HG03571 (cell line): ENCODE measurements around the gene PRAMEF8.
"Not testable (repeated sequence)": the region's sequence is repeated elsewhere in the genome, so short reads cannot be mapped to it uniquely, and the experiment has no call there.

Experiments
- ATAC-seq: cut with Tn5 transposase; IDR thresholded peaks from one replicate; pipeline ENCODE4 v1.9.1; 2021; ENCODE audit not compliant: unreplicated experiment

Gene PRAMEF8

DNA sequence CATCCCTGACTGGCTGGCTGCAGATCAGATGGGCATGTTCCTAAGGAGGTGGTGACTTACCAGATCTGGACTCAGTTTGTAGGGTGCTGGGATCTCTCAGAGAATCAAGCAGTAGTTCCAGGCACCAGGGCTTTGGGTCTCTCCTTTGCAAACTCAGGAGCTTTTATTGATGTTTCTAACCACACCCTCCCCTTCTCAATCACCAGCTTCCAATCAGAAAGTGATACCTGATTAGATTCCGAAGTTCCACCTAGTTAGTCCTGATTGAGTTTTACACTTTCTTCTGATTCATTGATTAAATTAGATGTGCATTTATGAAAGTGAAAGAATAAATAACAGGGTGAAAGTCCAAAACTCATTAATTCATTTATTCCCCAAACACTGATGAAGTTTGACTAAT, at the start of gene PRAMEF8:
TSS of gene PRAMEF8 (minus strand) at position 101 of the 400 bp plus-strand sequence. CDS start 1,046 bp downstream, outside the sequence.
- ATAC-seq = not testable (repeated sequence)

DNA sequence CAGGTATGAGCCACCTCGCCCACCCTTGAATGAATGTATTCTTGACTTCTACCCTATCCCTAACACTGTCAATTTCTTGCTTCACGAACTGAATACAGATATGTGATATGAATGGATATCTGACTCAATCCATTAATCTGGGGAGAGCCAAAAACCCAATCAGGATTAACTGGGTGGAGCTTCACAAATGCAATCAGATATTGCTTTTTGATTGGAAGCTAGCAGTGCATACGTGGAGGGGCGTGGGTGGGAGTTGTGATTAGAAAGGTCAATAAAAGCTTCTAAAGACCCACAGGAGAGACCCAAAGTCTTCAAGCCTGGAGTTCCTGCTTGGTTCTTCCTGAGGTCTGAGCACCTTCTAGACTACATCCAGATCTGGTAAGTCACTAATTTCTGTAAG, 30.3 kb upstream of the PRAMEF8 start, which contains the start of gene PRAMEF15:
TSS of gene PRAMEF15 (plus strand) at position 301 of the 400 bp plus-strand sequence. CDS start 2,827 bp downstream, outside the sequence.
- not testable (repeated sequence) for ATAC-seq

DNA sequence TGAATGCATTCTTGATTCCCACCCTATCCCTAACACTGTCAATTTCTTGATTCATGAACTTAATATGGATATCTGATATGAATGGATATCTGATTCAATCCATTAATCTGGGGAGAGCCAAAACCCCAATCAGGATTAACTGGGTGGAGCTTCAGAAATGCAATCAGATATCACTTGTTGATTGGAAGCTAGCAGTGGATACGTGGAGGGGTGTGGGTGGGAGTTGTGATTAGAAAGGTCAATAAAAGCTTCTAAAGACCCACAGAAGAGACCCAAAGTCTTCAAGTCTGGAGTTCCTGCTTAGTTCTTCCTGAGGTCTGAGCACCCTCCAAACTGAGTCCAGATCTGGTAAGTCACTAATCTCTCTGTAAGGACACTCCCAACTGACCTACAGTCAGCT, 18.3 kb upstream of the PRAMEF8 start, which contains the start of gene PRAMEF33:
TSS of gene PRAMEF33 (plus strand) at position 301 of the 400 bp plus-strand sequence. CDS start 2,416 bp downstream, outside the sequence.
- not testable (repeated sequence) for ATAC-seq

DNA sequence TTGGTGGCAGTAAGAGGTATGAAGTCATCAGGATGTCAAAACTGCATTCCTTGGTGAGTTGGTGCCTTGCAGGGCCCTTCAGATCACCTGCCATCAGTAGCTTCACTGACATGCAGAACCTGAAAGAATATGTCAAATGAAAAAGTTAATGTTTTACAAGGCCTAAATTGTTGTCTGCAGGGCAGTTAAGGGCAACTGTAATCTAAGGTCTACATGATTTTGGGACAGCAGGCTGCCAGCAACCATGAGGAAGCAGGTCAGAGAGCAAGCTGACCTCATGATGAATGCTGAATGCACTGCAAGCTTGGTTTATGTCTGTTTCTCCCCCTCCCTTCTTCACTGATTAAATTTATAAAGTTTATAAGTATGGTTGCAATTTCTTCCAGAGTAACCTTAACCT, 17.3 kb upstream of the PRAMEF8 start:
- not testable (repeated sequence) for ATAC-seq

DNA sequence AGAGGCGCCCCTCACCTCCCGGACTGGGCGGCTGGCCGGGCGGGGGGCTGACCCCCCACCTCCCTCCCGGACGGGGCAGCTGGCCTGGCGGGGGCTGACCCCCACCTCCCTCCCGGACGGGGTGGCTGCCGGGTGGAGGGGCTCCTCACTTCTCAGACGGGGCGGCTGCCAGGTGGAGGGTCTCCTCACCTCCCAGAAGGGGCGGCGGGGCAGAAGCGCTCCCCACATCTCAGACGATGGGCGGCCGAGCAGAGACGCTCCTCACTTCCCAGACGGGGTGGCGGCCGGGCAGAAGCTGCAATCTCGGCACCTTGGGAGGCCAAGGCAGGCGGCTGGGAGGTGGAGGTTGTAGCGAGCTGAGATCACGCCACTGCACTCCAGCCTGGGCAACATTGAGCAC, 13.8 kb upstream of the PRAMEF8 start:
- ATAC-seq = not testable (repeated sequence)

DNA sequence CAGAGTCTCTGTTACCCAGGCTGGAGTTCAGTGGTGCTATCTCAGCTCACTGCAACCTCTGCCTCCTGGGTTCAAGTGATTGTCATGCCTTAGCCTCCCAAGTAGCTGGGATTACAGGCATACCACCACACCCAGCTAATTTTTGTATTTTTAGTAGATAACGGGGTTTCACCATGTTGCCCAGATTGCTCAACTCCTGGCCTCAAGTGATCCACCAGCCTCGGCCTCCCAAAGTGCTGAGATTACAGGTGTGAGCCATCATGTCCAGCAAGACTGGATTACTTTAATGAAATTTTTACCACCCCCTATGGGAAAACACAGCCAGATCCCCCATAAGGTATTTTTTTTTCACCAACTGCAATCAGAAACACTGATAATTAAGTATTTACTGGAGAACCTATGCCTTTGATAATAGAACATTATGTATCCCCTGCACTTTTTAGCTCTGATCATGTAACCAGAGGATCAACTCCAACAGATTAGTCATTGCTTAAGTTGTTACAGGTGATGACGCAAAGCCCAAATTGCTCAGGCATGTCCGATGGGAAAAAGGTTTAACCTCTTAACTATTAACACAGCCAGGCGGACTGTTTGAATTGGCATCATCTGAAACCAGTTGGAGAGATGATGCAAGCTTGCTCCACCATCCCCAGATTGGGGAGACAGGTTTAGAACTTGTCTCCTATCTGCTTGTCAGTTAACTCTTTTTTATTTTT, 12.4 kb upstream of the PRAMEF8 start:
- ATAC-seq = not testable (repeated sequence)

DNA sequence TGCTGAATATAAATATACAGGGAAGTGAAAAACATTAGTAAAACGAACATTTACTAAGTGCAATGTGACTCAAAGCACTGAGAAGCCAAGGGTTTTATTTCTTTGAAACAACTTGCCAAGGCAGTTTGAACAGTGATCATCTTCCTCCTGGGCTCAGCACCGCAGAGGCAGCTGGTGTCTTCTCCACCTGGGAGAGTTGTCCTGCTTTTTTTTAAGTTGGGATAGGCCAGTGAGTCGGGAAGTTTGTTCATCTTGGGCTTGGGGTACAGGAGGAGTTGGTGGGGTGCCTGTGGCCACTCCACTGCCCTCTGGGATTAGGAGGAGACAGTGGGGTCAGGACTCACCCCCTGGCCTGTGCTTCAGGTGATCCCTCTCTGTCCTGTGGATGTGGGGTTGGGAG, 4.1 kb upstream of the PRAMEF8 start:
- not testable (repeated sequence) for ATAC-seq

DNA sequence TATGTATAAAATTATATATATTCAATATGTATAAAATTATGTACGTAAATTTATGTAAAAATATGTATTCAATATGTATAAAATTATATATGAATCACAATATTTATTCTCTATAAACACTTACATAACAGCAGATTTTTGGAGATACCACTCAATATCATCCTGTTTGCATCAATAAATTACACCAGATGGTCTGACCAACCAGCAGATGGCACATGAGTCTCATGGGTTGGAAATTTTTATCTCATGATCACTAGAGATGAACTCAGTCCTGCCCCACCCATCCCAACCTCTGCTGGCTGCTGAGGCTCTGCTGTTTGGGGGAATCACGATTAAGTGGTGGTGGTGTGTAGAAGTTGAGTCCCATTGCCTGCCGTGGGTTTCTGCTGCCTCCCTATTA, 5.3 kb downstream of the PRAMEF8 start:
- not testable (repeated sequence) for ATAC-seq

DNA sequence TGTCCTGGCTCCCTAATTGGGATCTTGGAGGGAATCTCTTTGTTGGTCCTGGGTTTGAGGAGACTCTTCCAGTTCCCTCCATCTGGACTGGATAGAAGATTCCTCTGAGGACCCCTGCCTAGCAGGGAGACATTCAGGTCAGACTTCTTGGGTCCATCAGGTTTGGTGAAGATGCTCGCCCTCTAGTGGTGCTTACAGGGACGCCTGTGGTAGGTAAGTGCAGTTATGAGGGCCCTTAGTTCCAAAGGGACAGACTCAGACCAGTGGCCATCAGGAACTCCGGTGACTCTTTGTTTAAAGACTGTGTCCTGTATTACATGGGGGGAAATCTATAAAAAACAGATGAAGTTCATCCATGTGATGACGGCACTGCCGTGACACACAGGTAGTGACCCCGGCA, 7.9 kb downstream of the PRAMEF8 start:
- not testable (repeated sequence) for ATAC-seq

DNA sequence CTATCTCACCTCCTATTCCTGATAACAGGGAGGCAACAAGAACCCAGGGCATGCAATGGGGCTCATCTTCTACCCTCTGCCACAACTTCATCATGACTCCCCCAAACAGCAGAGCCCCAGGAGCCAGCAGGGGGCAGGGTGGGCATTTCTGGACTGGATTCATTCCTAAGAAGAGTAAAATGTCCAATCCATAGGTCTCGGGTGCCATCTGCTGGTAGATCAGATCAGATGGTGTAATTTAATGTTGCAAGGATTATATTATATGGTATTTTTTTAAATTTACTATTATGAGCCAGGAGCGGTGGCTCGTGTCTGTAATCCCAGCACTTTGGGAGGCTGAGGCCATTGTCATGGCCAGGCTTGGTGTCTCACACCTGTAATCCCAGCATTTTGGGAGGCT, 19.8 kb downstream of the PRAMEF8 start:
- ATAC-seq = not testable (repeated sequence)

DNA sequence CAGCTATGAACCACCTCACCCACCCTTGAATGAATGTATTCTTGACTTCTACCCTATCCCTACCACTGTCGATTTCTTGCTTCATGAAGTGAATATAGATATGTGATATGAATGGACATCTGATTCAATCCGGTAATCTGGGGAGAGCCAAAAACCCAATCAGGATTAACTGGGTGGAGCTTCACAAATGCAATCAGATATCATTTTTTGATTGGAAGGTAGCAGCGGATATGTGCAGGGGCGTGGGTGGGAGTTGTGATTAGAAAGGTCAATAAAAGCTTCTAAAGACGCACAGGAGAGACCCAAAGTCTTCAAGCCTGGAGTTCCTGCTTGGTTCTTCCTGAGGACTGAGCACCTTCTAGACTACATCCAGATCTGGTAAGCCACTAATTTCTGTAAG, 31.0 kb downstream of the PRAMEF8 start, which contains the start of gene PRAMEF5:
TSS of gene PRAMEF5 (plus strand) at position 301 of the 400 bp plus-strand sequence. CDS start 5,071 bp downstream, outside the sequence.
- ATAC-seq = not testable (repeated sequence)

DNA sequence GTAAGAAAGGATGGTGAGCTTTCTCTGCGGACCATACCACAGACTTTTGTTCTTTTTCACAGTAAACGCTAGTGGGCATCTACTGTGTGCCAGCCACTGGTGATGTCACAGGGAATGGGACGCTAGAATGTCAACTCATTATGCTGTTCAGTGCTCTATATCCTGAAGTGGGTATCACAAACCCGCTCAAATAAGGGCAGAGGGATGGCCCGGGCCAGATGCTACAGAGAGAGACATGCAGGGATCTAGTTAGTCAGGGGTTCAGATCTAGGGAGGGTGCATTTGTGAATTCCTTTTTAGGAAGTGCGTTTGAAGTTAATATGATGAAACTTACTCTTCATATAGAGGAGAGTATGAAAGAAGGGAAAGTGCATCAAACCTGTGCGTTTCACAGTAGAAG, 37.8 kb downstream of the PRAMEF8 start:
- ATAC-seq = not testable (repeated sequence)

DNA sequence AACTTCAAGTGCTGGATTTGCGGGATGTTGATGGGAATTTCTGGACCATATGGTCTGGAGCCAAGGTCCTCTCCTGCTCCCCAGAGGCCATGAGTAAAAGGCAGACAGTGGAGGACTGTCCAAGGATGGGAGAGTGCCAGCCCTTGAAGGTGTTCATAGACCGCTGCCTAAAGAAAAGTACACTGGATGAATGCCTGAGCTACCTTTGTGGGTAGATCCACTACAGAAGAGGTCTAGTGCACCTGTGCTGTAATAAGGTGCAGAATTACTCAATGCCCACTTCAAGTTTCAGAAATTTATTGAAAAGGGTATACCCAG, 38.4 kb downstream of the PRAMEF8 start:
- ATAC-seq = not testable (repeated sequence)

DNA sequence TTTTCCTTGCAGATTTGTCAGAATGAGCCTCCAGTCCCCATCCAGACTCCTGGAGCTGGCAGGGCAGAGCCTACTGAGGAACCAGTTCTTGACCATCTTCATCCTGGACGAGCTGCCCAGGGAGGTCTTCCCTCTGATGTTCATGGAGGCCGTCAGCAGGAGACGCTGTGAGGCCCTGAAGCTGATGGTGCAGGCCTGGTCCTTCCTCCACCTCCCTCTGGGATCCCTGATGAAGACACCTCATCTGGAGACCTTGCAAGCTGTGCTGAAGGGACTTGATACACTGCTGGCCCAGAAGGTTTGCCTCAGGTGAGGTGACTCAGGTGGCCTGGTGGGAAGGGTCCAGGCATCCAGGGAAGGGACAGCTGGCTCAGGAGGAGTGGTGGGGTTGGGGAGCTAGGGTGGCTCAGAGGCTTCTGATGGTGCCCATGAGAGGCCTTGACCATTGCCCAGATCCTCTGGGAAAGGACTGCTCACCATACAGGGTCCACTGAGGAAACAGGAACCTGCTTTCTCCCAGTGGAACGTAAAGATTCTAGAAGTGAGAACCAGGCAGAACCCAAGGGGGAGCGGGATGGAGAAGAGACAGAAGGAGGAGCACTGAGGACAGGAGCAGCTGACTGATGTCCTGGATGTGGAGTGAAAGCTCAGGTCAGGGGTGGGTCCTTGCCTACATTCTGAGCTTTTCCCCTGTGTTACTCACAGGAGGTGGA, 38.9 kb downstream of the PRAMEF8 start:
- ATAC-seq = not testable (repeated sequence)

DNA sequence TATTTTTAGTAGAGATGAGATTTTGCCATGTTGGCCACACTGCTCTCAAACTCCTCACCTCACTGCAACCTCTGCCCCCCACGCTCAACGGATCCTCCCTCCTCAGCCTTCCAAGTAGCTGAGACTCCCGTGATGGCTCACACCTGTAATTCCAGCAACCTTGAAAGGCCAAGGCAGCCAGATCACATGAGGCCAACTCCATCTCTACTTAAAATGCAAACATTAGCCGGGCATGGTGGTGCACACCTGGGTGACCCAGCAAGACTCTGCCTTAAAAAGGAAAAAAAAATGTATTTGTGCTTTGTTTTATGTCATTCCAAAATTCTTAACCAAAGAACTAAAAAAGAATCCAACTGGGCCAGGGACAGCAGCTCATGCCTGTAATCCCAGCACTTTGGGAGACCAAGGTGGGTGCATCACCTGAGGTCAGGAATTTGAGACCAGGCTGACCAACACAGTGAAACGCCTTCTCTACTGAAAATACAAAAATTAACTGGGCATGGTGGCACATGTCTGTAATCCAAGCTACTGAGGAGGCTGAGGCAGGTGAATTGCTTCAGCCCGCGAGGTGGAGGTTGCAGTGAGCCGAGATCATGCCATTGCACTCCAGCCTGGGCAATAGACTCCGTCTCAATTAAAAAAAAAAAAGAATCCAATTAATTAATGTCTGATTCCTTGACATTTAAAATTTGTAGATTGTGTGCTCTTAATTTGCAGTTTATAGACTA, 41.2 kb downstream of the PRAMEF8 start:
- not testable (repeated sequence) for ATAC-seq

DNA sequence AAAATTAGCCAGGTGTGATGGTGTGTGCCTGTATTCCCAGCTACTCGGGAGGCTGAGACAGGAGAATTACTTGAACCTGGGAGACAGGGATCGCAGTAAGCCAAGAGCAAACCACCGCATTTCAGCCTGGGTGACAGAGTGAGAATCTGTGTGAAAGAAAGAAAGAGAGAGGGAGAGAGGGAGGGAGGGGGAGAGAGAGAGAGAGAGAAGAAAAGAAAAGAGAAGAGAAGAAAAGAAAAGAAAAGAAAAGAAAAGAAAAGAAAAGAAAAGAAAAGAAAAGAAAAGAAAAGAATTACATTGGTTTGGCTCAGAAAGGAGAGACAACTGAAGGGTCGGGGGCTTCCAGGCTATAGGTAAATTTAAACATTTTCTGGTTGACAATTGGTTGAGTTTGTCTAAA, 45.3 kb downstream of the PRAMEF8 start:
- ATAC-seq = not testable (repeated sequence)

DNA sequence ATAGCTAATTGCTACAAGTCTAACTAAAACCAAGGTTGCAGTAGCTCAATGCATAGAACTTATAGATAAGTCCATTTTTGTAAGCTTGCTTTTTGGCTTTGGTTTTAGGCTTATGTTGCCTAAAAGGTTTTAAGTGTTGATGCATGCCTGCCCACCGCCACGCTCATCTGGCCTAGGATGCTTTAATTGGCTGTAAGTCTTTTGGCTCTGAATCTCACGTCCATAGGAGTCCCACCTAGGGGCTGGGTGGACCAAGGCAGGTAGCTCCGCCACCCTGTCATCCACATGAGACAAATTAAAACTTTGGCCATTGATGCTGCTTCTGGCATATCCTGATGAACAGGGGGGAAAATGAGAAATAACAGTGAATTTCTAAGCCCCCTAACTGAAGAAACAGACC, 47.4 kb downstream of the PRAMEF8 start:
- not testable (repeated sequence) for ATAC-seq

DNA sequence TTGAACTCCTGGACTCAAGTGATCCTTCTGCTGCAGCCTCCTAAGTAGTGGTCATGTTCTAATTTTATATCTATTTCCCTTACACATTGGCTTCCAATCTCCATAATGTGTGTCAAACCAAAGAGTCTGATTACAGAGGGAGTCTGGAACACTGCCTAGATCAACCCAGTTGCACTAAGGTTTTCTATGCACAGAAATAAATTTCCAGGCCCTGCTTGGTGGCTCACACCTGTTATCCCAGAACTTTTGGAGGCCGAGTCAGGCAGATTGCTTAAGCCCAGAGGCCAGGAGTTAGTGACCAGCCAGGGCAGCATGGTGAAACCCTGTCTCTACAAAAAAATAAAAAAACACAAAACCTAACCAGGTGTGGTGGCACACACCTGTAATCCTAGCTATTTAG, 50.9 kb downstream of the PRAMEF8 start:
- not testable (repeated sequence) for ATAC-seq

DNA sequence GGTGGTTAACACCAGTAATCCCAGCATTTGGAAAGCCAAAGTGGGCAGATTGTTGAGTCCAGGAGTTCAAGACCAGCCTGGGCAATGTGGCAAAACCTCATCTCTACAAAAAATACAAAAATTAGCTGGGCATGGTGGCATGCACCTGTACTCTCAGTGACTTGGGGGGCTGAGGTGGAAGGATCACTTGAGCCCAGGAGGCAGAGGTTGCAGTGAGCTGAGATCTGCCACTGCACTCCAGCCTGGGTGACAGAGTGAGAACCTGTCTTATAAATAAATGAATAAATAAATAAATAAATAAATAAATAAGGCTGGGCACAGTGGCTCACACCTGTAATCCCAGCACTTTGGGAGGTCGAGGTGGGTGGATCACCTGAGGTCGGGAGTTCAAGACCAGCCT, 52.9 kb downstream of the PRAMEF8 start:
- ATAC-seq = not testable (repeated sequence)
